Retinal pigment epithelial cell (primary cell): ENCODE data around the gene CASQ2.
"Not testable (repeated sequence)": the region's sequence is repeated elsewhere in the genome, so short reads cannot be mapped to it uniquely, and the experiment has no call there.

Experiments used
- DNase-seq: peaks from one replicate; pipeline ENCODE4 v3.0.0-alpha.2; 2010; ENCODE audit warnings: low read depth
- H3K4me3 ChIP-seq: 2 replicates; pipeline ENCODE4 v1.5.1; 2011; ENCODE audit warnings: mild to moderate bottlenecking, low read length, control low read depth, moderate library complexity
- CTCF ChIP-seq: conservative IDR thresholded peaks from 2 replicates; pipeline ENCODE4 v1.5.1; 2011; ENCODE audit warnings: low read depth, low read length, control low read depth, inconsistent platforms

Gene CASQ2

GRCh38 chr1:115781851-115782250 is 13.3 kb upstream of the CASQ2 start:
- TF ChIP-seq CTCF, result no peak
- H3K4me3 ChIP-seq, result no peak overlapping the region
- DNase-seq, result no peak

- peak; percentile 26 for DNase-seq
- TF ChIP-seq CTCF, result no peak
- H3K4me3 ChIP-seq, result no peak overlapping the region
These were observed 12.8 kb upstream of the CASQ2 start for GRCh38 chr1:115781343-115781742.

GRCh38 chr1:115780655-115781054 is 12.1 kb upstream of the CASQ2 start:
- not testable (repeated sequence) for H3K4me3 ChIP-seq, DNase-seq

- not testable (repeated sequence) for H3K4me3 ChIP-seq, DNase-seq
These were observed 10.6 kb upstream of the CASQ2 start for GRCh38 chr1:115779075-115779474.

GRCh38 chr1:115771847-115772457 is 3.4 kb upstream of the CASQ2 start:
- no peak overlapping the region for H3K4me3 ChIP-seq
- no peak for DNase-seq
- TF ChIP-seq CTCF, result peak; percentile 79

- no peak overlapping the region for H3K4me3 ChIP-seq
- TF ChIP-seq CTCF, result no peak
- no peak for DNase-seq
These were observed 2.8 kb upstream of the CASQ2 start for GRCh38 chr1:115771094-115771846.

- no peak overlapping the region for H3K4me3 ChIP-seq
- TF ChIP-seq CTCF, result no peak
These were observed 1.1 kb downstream of the CASQ2 start for GRCh38 chr1:115767403-115767802.

GRCh38 chr1:115765091-115765490 is 3.4 kb downstream of the CASQ2 start:
- DNase-seq, result no peak
- H3K4me3 ChIP-seq, result no peak overlapping the region
- TF ChIP-seq CTCF, result no peak

More at GRCh38 chr1:115767403-115767802, 1.1 kb downstream of the CASQ2 start:
- DNase-seq, result peak; percentile 66
